H9 (cell line): ENCODE data around the gene LEMD3. TPM values are rescaled to one million over a fixed set of nuclear protein-coding genes. Genes with fewer than 3 reads are reported as not detected.

Source experiments
- DNase-seq: peaks from one replicate; pipeline ENCODE4 v3.0.0-alpha.2; 2017
- H2AFZ ChIP-seq: one replicate; pipeline ENCODE4 v1.6.1; 2013; ENCODE audit warnings: mild to moderate bottlenecking, low read length, control low read depth, moderate library complexity
- H2AK5ac ChIP-seq: 2 replicates; pipeline ENCODE4 v1.6.1; 2013; ENCODE audit warnings: low read length, control low read depth, mixed read lengths; ENCODE audit not compliant: insufficient read length
- H2BK120ac ChIP-seq: one replicate; pipeline ENCODE4 v1.6.1; 2013; ENCODE audit warnings: low read depth, mild to moderate bottlenecking, low read length, control low read depth, inconsistent platforms; ENCODE audit not compliant: poor library complexity, severe bottlenecking
- H2BK12ac ChIP-seq: 2 replicates; pipeline ENCODE4 v1.6.1; 2013; ENCODE audit warnings: low read length, control low read depth, mixed read lengths, low read depth; ENCODE audit not compliant: insufficient read length
- H2BK15ac ChIP-seq: 2 replicates; pipeline ENCODE4 v1.6.1; 2013; ENCODE audit warnings: low read depth, low read length, control low read depth
- H2BK20ac ChIP-seq: one replicate; pipeline ENCODE4 v1.6.1; 2013; ENCODE audit warnings: low read depth, mild to moderate bottlenecking, low read length, control low read depth, inconsistent platforms; ENCODE audit not compliant: poor library complexity, severe bottlenecking
- H2BK5ac ChIP-seq: 2 replicates; pipeline ENCODE4 v1.6.1; 2013; ENCODE audit warnings: low read length, control low read depth, mixed read lengths; ENCODE audit not compliant: insufficient read length
- H3K14ac ChIP-seq: 2 replicates; pipeline ENCODE4 v1.6.1; 2013; ENCODE audit warnings: low read length, control low read depth; ENCODE audit not compliant: insufficient read depth
- H3K18ac ChIP-seq: 2 replicates; pipeline ENCODE4 v1.6.1; 2013; ENCODE audit warnings: low read depth, mild to moderate bottlenecking, mixed read lengths, low read length, control low read depth; ENCODE audit not compliant: insufficient read length
- H3K23ac ChIP-seq: 2 replicates; pipeline ENCODE4 v1.6.1; 2013; ENCODE audit warnings: low read length, control low read depth, mixed read lengths, low read depth; ENCODE audit not compliant: insufficient read length
- H3K23me2 ChIP-seq: 2 replicates; pipeline ENCODE4 v1.6.1; 2013; ENCODE audit warnings: low read depth, mild to moderate bottlenecking, mixed read lengths, low read length, control low read depth; ENCODE audit not compliant: insufficient read length, poor library complexity, severe bottlenecking
- H3K27ac ChIP-seq: 2 replicates; pipeline ENCODE4 v1.5.1; 2013; ENCODE audit warnings: low read length, control low read depth, mixed read lengths, low read depth; ENCODE audit not compliant: insufficient read length
- H3K27me3 ChIP-seq: 2 replicates; pipeline ENCODE4 v1.6.1; 2013; ENCODE audit warnings: low read length, control low read depth, inconsistent platforms; ENCODE audit not compliant: insufficient read depth
- H3K4ac ChIP-seq: 2 replicates; pipeline ENCODE4 v1.6.1; 2013; ENCODE audit warnings: low read depth, mild to moderate bottlenecking, control low read depth, inconsistent platforms, low read length, moderate library complexity
- H3K4me1 ChIP-seq: 2 replicates; pipeline ENCODE4 v1.6.1; 2013; ENCODE audit warnings: low read length, control low read depth, inconsistent platforms; ENCODE audit not compliant: insufficient read depth
- H3K4me2 ChIP-seq: 2 replicates; pipeline ENCODE4 v1.6.1; 2013; ENCODE audit warnings: low read length, control low read depth, mixed read lengths; ENCODE audit not compliant: insufficient read length, insufficient read depth
- H3K56ac ChIP-seq: 2 replicates; pipeline ENCODE4 v1.6.1; 2013; ENCODE audit warnings: low read depth, mild to moderate bottlenecking, mixed read lengths, low read length, control low read depth; ENCODE audit not compliant: insufficient read length
- H3K79me1 ChIP-seq: 2 replicates; pipeline ENCODE4 v1.6.1; 2013; ENCODE audit warnings: low read depth, mild to moderate bottlenecking, moderate library complexity, low read length, control low read depth, inconsistent platforms; ENCODE audit not compliant: insufficient read depth, poor library complexity, severe bottlenecking
- H3K79me2 ChIP-seq: 2 replicates; pipeline ENCODE4 v1.6.1; 2013; ENCODE audit warnings: low read length, control low read depth, inconsistent platforms; ENCODE audit not compliant: insufficient read depth
- H3K9ac ChIP-seq: 2 replicates; pipeline ENCODE4 v1.6.1; 2013; ENCODE audit warnings: low read length, control low read depth, mixed read lengths; ENCODE audit not compliant: insufficient read length; ENCODE audit errors: extremely low read depth
- H3K9me3 ChIP-seq: one replicate; pipeline ENCODE4 v1.6.1; 2013; ENCODE audit warnings: low read depth, low read length, inconsistent platforms; ENCODE audit not compliant: control insufficient read depth
- H3T11ph ChIP-seq: one replicate; pipeline ENCODE4 v1.6.1; 2013; ENCODE audit warnings: mild to moderate bottlenecking, low read length, control low read depth, inconsistent platforms
- H4K20me1 ChIP-seq: one replicate; pipeline ENCODE4 v1.6.1; 2013; ENCODE audit not compliant: control insufficient read depth, insufficient read length, insufficient read depth
- H4K5ac ChIP-seq: 2 replicates; pipeline ENCODE4 v1.6.1; 2013; ENCODE audit warnings: low read depth, mild to moderate bottlenecking, mixed read lengths, low read length, control low read depth; ENCODE audit not compliant: insufficient read length
- H4K8ac ChIP-seq: replicated peaks from 2 replicates; pipeline ENCODE4 v1.6.1; 2013; ENCODE audit warnings: low read length, control low read depth, mixed read lengths, low read depth; ENCODE audit not compliant: insufficient read length
- H4K91ac ChIP-seq: 2 replicates; pipeline ENCODE4 v1.6.1; 2013; ENCODE audit warnings: low read depth, mild to moderate bottlenecking, moderate library complexity, mixed read lengths, low read length, control low read depth; ENCODE audit not compliant: insufficient read length
- H3K27ac Mint-ChIP-seq, 3 experiments: 2 replicates in 2 of 3; 3 replicates in 1 of 3; pipeline ENCODE4 v1.8.0; 2020 to 2021; ENCODE audit warnings: mixed read lengths in 3 of 3, mild to moderate bottlenecking in 1 of 3, moderate library complexity in 1 of 3
- H3K27me3 Mint-ChIP-seq: 2 replicates; pipeline ENCODE4 v1.8.0; 2021; ENCODE audit warnings: low read depth, mild to moderate bottlenecking, moderate library complexity, mixed read lengths
- H3K36me3 Mint-ChIP-seq, 3 experiments: 2 replicates in 2 of 3; 3 replicates in 1 of 3; pipeline ENCODE4 v1.8.0; 2020 to 2021; ENCODE audit warnings: low read depth in 3 of 3, mixed read lengths in 3 of 3; ENCODE audit not compliant: insufficient read depth in 1 of 3
- H3K4me1 Mint-ChIP-seq, 2 experiments: 2 replicates each; pipeline ENCODE4 v1.8.0; 2020; ENCODE audit warnings: mixed read lengths in 2 of 2
- H3K4me3 Mint-ChIP-seq, 2 experiments: 2 replicates in 1 of 2; 3 replicates in 1 of 2; pipeline ENCODE4 v1.8.0; 2020 to 2021; ENCODE audit warnings: mild to moderate bottlenecking in 2 of 2, mixed read lengths in 2 of 2, moderate library complexity in 1 of 2
- H3K9me3 Mint-ChIP-seq, 2 experiments: 2 replicates in 1 of 2; 3 replicates in 1 of 2; pipeline ENCODE4 v1.8.0; 2020; ENCODE audit warnings: mild to moderate bottlenecking in 2 of 2, mixed read lengths in 2 of 2, moderate library complexity in 1 of 2
- WGBS: extraction: QIAGEN DNeasy Blood & Tissue Kit; methylation state at CpG from one replicate; pipeline ENCODE4 v1.1.7; 2013; ENCODE audit warnings: missing lambda C conversion rate, low lambda C conversion rate, mixed read lengths; ENCODE audit not compliant: insufficient read length; ENCODE audit errors: extremely low coverage; 5-methylcytosine and 5-hydroxymethylcytosine counted together
- total RNA-seq: library from RNA; stranded (reverse); gene quantifications from 2 replicates; pipeline ENCODE4 v1.2.1, GENCODE V29; 2021
- TF ChIP-seq, protein P1 (sequence below): fragments of 200-600 bp; sonication (generic); conservative IDR thresholded peaks from 3 replicates; pipeline ENCODE4 v1.8.0; 2021; ENCODE audit warnings: antibody characterized with exemption, mild to moderate bottlenecking

LEMD3 gene
- total RNA-seq, 1 experiment from 2014 or later, result 38.1 TPM

DNA sequence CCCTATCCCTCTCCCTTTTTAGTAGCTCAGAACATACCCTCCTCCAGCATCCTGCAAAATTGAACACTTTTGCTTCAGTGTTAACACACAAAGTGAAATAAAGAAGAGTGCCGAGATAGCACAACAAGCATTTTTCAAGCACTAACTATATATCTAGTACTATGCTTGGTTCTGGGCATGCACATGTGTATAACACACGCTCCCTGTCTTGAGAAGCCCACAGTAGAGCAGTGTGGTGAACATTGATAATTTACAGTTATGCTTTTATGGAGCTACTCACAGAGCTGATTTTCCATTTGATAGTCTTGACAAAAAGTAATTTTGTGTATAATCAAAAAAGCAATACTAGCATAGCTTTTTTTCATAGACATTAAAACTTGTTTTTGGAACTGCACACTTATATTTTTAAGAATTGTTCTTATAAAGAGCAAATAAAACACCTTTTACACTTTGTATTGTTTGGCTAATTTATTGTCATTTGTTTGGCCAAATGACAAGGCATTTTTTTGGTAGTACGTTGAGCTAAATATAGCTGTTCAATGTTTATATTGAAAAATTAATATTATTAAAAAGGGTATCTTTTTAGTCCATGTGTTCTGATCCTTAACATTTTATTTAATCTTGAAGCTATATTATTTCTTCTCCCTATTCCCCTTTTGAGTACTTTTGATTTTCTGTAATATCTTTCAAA, 39.7 kb downstream of the LEMD3 start:
- Histone ChIP-seq H4K5ac (no peak overlapping the region), H3K9ac (no peak overlapping the region), H3T11ph (no peak overlapping the region), H3K4me1 (no peaks in the 10 kb centered on the region), H4K91ac (no peak overlapping the region), H2AFZ (no peak overlapping the region), H2BK120ac (no peak overlapping the region), H3K4ac (no peak overlapping the region), H3K4me2 (no peak overlapping the region), H3K18ac (no peak overlapping the region), H3K27ac (no peak overlapping the region), H2BK20ac (no peak overlapping the region), H3K56ac (no peak overlapping the region), H3K79me1 (peaks cover 5% of the 10 kb centered on the region), H3K27me3 (no peaks in the 10 kb centered on the region), H3K23me2 (no peaks in the 10 kb centered on the region), H3K79me2 (no peaks in the 10 kb centered on the region; the same call in 1 of the 2 replicates), H3K14ac (no peak overlapping the region), H4K8ac (no peak overlapping the region), H2BK15ac (no peak overlapping the region), H2AK5ac (no peak overlapping the region), H2BK12ac (no peak overlapping the region), H4K20me1 (no peaks in the 10 kb centered on the region), H3K9me3 (no peaks in the 10 kb centered on the region), H3K23ac (no peak overlapping the region), H2BK5ac (no peak overlapping the region)
- no peaks in the 10 kb centered on the region for H3K27me3 Mint-ChIP-seq
- H3K27ac Mint-ChIP-seq, result peak overlapping the region; percentile 23 to 66 (median 49); a peak in 4 of 7 replicates
- H3K36me3 Mint-ChIP-seq, result peaks cover 0 to 9% (median 9%) of the 10 kb centered on the region in 3 experiments; a peak in 4 of 7 replicates
- DNase-seq, result no peak
- H3K9me3 Mint-ChIP-seq, result no peaks in the 10 kb centered on the region
- TF ChIP-seq, protein P1, sequence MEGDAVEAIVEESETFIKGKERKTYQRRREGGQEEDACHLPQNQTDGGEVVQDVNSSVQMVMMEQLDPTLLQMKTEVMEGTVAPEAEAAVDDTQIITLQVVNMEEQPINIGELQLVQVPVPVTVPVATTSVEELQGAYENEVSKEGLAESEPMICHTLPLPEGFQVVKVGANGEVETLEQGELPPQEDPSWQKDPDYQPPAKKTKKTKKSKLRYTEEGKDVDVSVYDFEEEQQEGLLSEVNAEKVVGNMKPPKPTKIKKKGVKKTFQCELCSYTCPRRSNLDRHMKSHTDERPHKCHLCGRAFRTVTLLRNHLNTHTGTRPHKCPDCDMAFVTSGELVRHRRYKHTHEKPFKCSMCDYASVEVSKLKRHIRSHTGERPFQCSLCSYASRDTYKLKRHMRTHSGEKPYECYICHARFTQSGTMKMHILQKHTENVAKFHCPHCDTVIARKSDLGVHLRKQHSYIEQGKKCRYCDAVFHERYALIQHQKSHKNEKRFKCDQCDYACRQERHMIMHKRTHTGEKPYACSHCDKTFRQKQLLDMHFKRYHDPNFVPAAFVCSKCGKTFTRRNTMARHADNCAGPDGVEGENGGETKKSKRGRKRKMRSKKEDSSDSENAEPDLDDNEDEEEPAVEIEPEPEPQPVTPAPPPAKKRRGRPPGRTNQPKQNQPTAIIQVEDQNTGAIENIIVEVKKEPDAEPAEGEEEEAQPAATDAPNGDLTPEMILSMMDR, result no peak
- peaks cover 8 to 11% of the 10 kb centered on the region in 2 experiments for H3K4me1 Mint-ChIP-seq
- H3K4me3 Mint-ChIP-seq, result no peak overlapping the region
- no CpG with 5 or more reads among the region's 3 CpGs for WGBS
